ENCODE results near the gene C3orf62.

The C3orf62 gene

GRCh38 chr3:49305608-49306007, 28.6 kb upstream of the C3orf62 start:
- H3K27ac ChIP-seq, result no peak overlapping the region

GRCh38 chr3:49302613-49303012, 25.6 kb upstream of the C3orf62 start:
- H3K27ac ChIP-seq, result no peak overlapping the region
- no peak for TF ChIP-seq CTCF (conservative IDR thresholded peaks at IDR 0.05)

More at GRCh38 chr3:49305608-49306007, 28.6 kb upstream of the C3orf62 start:
- no peak for TF ChIP-seq CTCF (conservative IDR thresholded peaks at IDR 0.05)

GRCh38 chr3:49300595-49300994, 23.6 kb upstream of the C3orf62 start:
- no peak overlapping the region for H3K27ac ChIP-seq
- no peak for TF ChIP-seq CTCF (conservative IDR thresholded peaks at IDR 0.05)

DNA sequence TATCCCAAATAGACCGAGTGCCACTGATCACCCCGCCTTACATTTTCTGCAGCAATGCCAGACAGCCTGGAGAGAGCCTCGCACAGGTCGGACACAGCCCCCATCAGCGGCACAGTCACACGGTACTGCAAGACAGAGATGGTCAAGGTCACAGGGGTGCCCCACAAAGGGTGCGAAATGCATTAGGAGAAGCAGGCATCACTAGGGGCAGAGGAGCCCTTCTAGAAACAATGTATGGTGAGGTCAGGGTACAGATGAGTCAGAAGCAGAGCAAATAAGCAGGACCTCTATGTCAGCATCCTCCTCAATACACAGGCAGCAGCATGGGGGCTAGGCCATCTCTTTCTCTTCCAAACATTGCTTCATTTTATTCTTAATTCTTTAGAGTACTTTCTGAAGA, 21.5 kb upstream of the C3orf62 start:
- no peak for TF ChIP-seq CTCF (conservative IDR thresholded peaks at IDR 0.05)
- H3K27ac ChIP-seq, result no peak overlapping the region

- no peak overlapping the region; the same call in 1 of the 2 replicates for H3K27ac ChIP-seq
- no peak for TF ChIP-seq CTCF (conservative IDR thresholded peaks at IDR 0.05)
These were observed 19.9 kb upstream of the C3orf62 start for GRCh38 chr3:49296781-49297411.

GRCh38 chr3:49295489-49296058, 18.5 kb upstream of the C3orf62 start:
- H3K27ac ChIP-seq, result no peak overlapping the region
- peak; percentile 71 for TF ChIP-seq CTCF (conservative IDR thresholded peaks at IDR 0.05)

- no peak overlapping the region for H3K27ac ChIP-seq
- no peak for TF ChIP-seq CTCF (conservative IDR thresholded peaks at IDR 0.05)
These were observed 17.3 kb upstream of the C3orf62 start for GRCh38 chr3:49294343-49294742.
